ENCODE measurements around the gene C12orf42. TPM values are rescaled to one million over a fixed set of nuclear protein-coding genes. Genes with fewer than 3 reads are reported as not detected.

Gene C12orf42
- total RNA-seq, 1 experiment from 2014 or later = not detected

GRCh38 chr12:103368167-103368566 is 127.6 kb downstream of the C12orf42 start:
- H3K79me1 ChIP-seq (ENCODE audit: insufficient read depth, low read depth, low read length, poor library complexity, severe bottlenecking) = no peaks in the 10 kb centered on the region
- H4K91ac ChIP-seq (ENCODE audit: insufficient read length, low read depth, low read length) = no peak overlapping the region
- no peak overlapping the region for H2BK20ac ChIP-seq (ENCODE audit: low read depth, low read length, poor library complexity, severe bottlenecking)
- no peaks in the 10 kb centered on the region for H3K4me1 Mint-ChIP-seq
- H3K36me3 Mint-ChIP-seq (ENCODE audit: insufficient read depth in 1 of 3, low read depth in 3 of 3) = no peaks in the 10 kb centered on the region
- no CpG with 5 or more reads among the region's 1 CpG for WGBS (ENCODE audit: extremely low coverage, insufficient read length, low lambda C conversion rate)
- TF ChIP-seq CTCF (conservative IDR thresholded peaks at IDR 0.05) = no peak
- no peak overlapping the region for H3K27ac Mint-ChIP-seq
- no peak for DNase-seq
- H3K9ac ChIP-seq (ENCODE audit: extremely low read depth, insufficient read length, low read length) = no peak overlapping the region
- H2BK120ac ChIP-seq (ENCODE audit: low read depth, low read length, poor library complexity, severe bottlenecking) = no peak overlapping the region
- H3K18ac ChIP-seq (ENCODE audit: insufficient read length, low read depth, low read length) = no peak overlapping the region
- H3K27me3 ChIP-seq (ENCODE audit: insufficient read depth, low read length) = no peaks in the 10 kb centered on the region
- H3K4me3 Mint-ChIP-seq = no peak overlapping the region
- no peak overlapping the region for H2BK15ac ChIP-seq (ENCODE audit: low read depth, low read length)
- H3K27me3 Mint-ChIP-seq (ENCODE audit: low read depth) = no peaks in the 10 kb centered on the region; the same call in 1 of the 2 replicates
- no peak overlapping the region for H3K4ac ChIP-seq (ENCODE audit: low read depth, low read length)
- no peaks in the 10 kb centered on the region for H3K23me2 ChIP-seq (ENCODE audit: insufficient read length, low read depth, low read length, poor library complexity, severe bottlenecking)
- no peak overlapping the region for H3K4me2 ChIP-seq (ENCODE audit: insufficient read depth, insufficient read length, low read length)
- no peaks in the 10 kb centered on the region for H3K9me3 ChIP-seq (ENCODE audit: control insufficient read depth, low read depth, low read length)
- H4K8ac ChIP-seq (replicated peaks; ENCODE audit: insufficient read length, low read depth, low read length) = no peak overlapping the region
- H3K56ac ChIP-seq (ENCODE audit: insufficient read length, low read depth, low read length) = no peak overlapping the region
- H3K79me2 ChIP-seq (ENCODE audit: insufficient read depth, low read length) = no peaks in the 10 kb centered on the region
- H3K23ac ChIP-seq (ENCODE audit: insufficient read length, low read depth, low read length) = no peak overlapping the region
- H2BK12ac ChIP-seq (ENCODE audit: insufficient read length, low read depth, low read length) = no peak overlapping the region
- no peak overlapping the region for H2AFZ ChIP-seq (ENCODE audit: low read length)
- H3K27ac ChIP-seq (ENCODE audit: insufficient read length, low read depth, low read length) = no peak overlapping the region
- no peak overlapping the region for H2BK5ac ChIP-seq (ENCODE audit: insufficient read length, low read length)
- no peak overlapping the region for H3K14ac ChIP-seq (ENCODE audit: insufficient read depth, low read length)
- no peak overlapping the region for H3T11ph ChIP-seq (ENCODE audit: low read length)
- no peaks in the 10 kb centered on the region for H4K20me1 ChIP-seq (ENCODE audit: control insufficient read depth, insufficient read depth, insufficient read length)
- no peak overlapping the region for H2AK5ac ChIP-seq (ENCODE audit: insufficient read length, low read length)
- no peaks in the 10 kb centered on the region for H3K4me1 ChIP-seq (ENCODE audit: insufficient read depth, low read length)
- H3K9me3 Mint-ChIP-seq = peaks cover 3 to 4% of the 10 kb centered on the region in 2 experiments; a peak in 4 of 5 replicates
- H4K5ac ChIP-seq (ENCODE audit: insufficient read length, low read depth, low read length) = no peak overlapping the region
